OCI-LY3 (cell line): Measurements from ENCODE around the gene CYP4F3.

Experiments used
- H2AFZ ChIP-seq: fragments of 200-600, 300-600 bp; shearing (Covaris generic); 2 replicates; pipeline ENCODE4 v1.6.0; 2014; ENCODE audit warnings: antibody characterized with exemption, low read depth, low read length
- H3K27ac ChIP-seq: fragments of 200-600, 300-600 bp; sonication (generic); 2 replicates; pipeline ENCODE4 v1.5.1; 2014; ENCODE audit warnings: mild to moderate bottlenecking, low read length, moderate library complexity, mixed read lengths
- H3K27me3 ChIP-seq: fragments of 200-600, 300-600 bp; sonication (generic); 2 replicates; pipeline ENCODE4 v1.6.1; 2014; ENCODE audit warnings: low read depth, low read length, mixed read lengths
- H3K36me3 ChIP-seq: fragments of 200-600, 300-600 bp; sonication (generic); replicated peaks from 2 replicates; pipeline ENCODE3; 2014; ENCODE audit warnings: low read depth, low read length, mixed read lengths
- H3K4me1 ChIP-seq: fragments of 300-600, 200-600 bp; sonication (generic); 2 replicates; pipeline ENCODE4 v1.6.1; 2014; ENCODE audit warnings: low read length, mixed read lengths
- H3K4me2 ChIP-seq: fragments of 200-600, 300-600 bp; sonication (generic); 2 replicates; pipeline ENCODE4 v1.6.1; 2014; ENCODE audit warnings: low read length, mixed read lengths
- H3K4me3 ChIP-seq: fragments of 300-600, 200-600 bp; sonication (generic); 2 replicates; pipeline ENCODE4 v1.5.1; 2014; ENCODE audit warnings: antibody characterized with exemption, mild to moderate bottlenecking, low read length, moderate library complexity
- H3K79me2 ChIP-seq: fragments of 300-600, 200-600 bp; shearing (Covaris generic); 2 replicates; pipeline ENCODE4 v1.6.1; 2014; ENCODE audit warnings: mild to moderate bottlenecking, low read length, mixed read lengths
- H3K9ac ChIP-seq: fragments of 300-600, 200-600 bp; shearing (Covaris generic); 2 replicates; pipeline ENCODE4 v1.6.0; 2014; ENCODE audit warnings: mild to moderate bottlenecking, low read length, moderate library complexity
- H3K9me3 ChIP-seq: fragments of 200-600, 300-600 bp; shearing (Covaris generic); 2 replicates; pipeline ENCODE4 v1.6.1; 2014; ENCODE audit warnings: low read length, mixed read lengths; ENCODE audit not compliant: insufficient read depth
- H4K20me1 ChIP-seq: fragments of 200-600, 300-600 bp; sonication (generic); 2 replicates; pipeline ENCODE4 v1.6.1; 2016; ENCODE audit warnings: low read length, mixed read lengths; ENCODE audit not compliant: insufficient read depth
- CTCF ChIP-seq: fragments of 200-600, 300-600 bp; sonication (generic); IDR thresholded peaks from 2 replicates; pipeline ENCODE4 v1.5.1; 2014; ENCODE audit warnings: antibody characterized with exemption, low read length, low read depth
- EZH2phosphoT487 ChIP-seq: fragments of 200-600 bp; shearing (Covaris generic); IDR thresholded peaks from 2 replicates; pipeline ENCODE4 v1.6.1; 2018; ENCODE audit warnings: antibody characterized with exemption, mixed run types, low read depth

CYP4F3 gene

GRCh38 chr19:15621801-15622200 is 18.9 kb upstream of the CYP4F3 start:
- Histone ChIP-seq H3K4me3 (no peak overlapping the region), H2AFZ (no peak overlapping the region), H3K27ac (no peak overlapping the region), H3K4me1 (no peaks in the 10 kb centered on the region), H3K27me3 (0 out of 2 replicates have a peak, but pooled peaks cover under 1% of the 10 kb centered on the region), H3K9ac (no peak overlapping the region), H3K36me3 (no peaks in the 10 kb centered on the region), H3K4me2 (no peak overlapping the region), H4K20me1 (peaks cover 12% of the 10 kb centered on the region), H3K9me3 (no peaks in the 10 kb centered on the region), H3K79me2 (no peaks in the 10 kb centered on the region)
- TF ChIP-seq EZH2phosphoT487 (no peak), CTCF (no peak)

- Histone ChIP-seq H4K20me1 (peaks cover 12% of the 10 kb centered on the region), H3K9me3 (no peaks in the 10 kb centered on the region), H3K4me3 (no peak overlapping the region), H3K4me2 (no peak overlapping the region), H3K9ac (no peak overlapping the region), H3K4me1 (no peaks in the 10 kb centered on the region), H3K27me3 (no peaks in the 10 kb centered on the region), H3K36me3 (no peaks in the 10 kb centered on the region), H2AFZ (no peak overlapping the region), H3K79me2 (no peaks in the 10 kb centered on the region), H3K27ac (no peak overlapping the region)
- TF ChIP-seq EZH2phosphoT487 (no peak), CTCF (no peak)
Observed at GRCh38 chr19:15622991-15623390, 17.7 kb upstream of the CYP4F3 start.

- Histone ChIP-seq H4K20me1 (peaks cover 12% of the 10 kb centered on the region), H3K9me3 (no peaks in the 10 kb centered on the region), H3K79me2 (no peaks in the 10 kb centered on the region)
Observed at GRCh38 chr19:15623711-15624318, 16.9 kb upstream of the CYP4F3 start.

More at GRCh38 chr19:15623711-15624318, 16.9 kb upstream of the CYP4F3 start:
- no peak overlapping the region for H3K4me3 ChIP-seq
- no peak overlapping the region for H3K9ac ChIP-seq
- TF ChIP-seq CTCF, result no peak
- no peak for TF ChIP-seq EZH2phosphoT487
- H3K27ac ChIP-seq, result no peak overlapping the region
- H3K36me3 ChIP-seq, result no peaks in the 10 kb centered on the region
- H3K4me2 ChIP-seq, result no peak overlapping the region
- H3K27me3 ChIP-seq, result no peaks in the 10 kb centered on the region
- no peak overlapping the region for H2AFZ ChIP-seq
- no peaks in the 10 kb centered on the region for H3K4me1 ChIP-seq
